Activated CD4-positive, alpha-beta T cell treated with anti-CD3 and anti-CD28 coated beads, Interleukin-2, amount 10 ng/mL, durations not matched to agents 24 days and 14 days (primary cell): ENCODE measurements around the gene UGT1A4. TPM values are rescaled to one million over a fixed set of nuclear protein-coding genes. Genes with fewer than 3 reads are reported as not detected.

Source experiments
- DNase-seq: peaks from one replicate; pipeline ENCODE4 v3.0.0; 2022
- H3K27ac Mint-ChIP-seq: one replicate; pipeline ENCODE4 v1.8.0; 2022; ENCODE audit warnings: mild to moderate bottlenecking, mixed read lengths
- H3K27me3 Mint-ChIP-seq: one replicate; pipeline ENCODE4 v1.8.0; 2022; ENCODE audit warnings: mixed read lengths
- H3K36me3 Mint-ChIP-seq: one replicate; pipeline ENCODE4 v1.8.0; 2022; ENCODE audit warnings: low read depth, mild to moderate bottlenecking, mixed read lengths
- H3K4me1 Mint-ChIP-seq: one replicate; pipeline ENCODE4 v1.8.0; 2021; ENCODE audit warnings: mixed read lengths
- H3K4me3 Mint-ChIP-seq: one replicate; pipeline ENCODE4 v1.8.0; 2022; ENCODE audit warnings: mild to moderate bottlenecking, moderate library complexity, mixed read lengths
- H3K9me3 Mint-ChIP-seq: one replicate; pipeline ENCODE4 v1.8.0; 2021; ENCODE audit warnings: mixed read lengths
- intact Hi-C: fragments of 100-400 bp; cut with micrococcal nuclease; formaldehyde crosslinking; loops from one replicate; pipeline ENCODE4 v1.15.1; 2023
- total RNA-seq: library from RNA; stranded (reverse); gene quantifications from 2 replicates; pipeline ENCODE4 v1.2.3, GENCODE V29; 2022

Gene UGT1A4
- total RNA-seq, 1 donor from 2014 or later, result not detected

DNA sequence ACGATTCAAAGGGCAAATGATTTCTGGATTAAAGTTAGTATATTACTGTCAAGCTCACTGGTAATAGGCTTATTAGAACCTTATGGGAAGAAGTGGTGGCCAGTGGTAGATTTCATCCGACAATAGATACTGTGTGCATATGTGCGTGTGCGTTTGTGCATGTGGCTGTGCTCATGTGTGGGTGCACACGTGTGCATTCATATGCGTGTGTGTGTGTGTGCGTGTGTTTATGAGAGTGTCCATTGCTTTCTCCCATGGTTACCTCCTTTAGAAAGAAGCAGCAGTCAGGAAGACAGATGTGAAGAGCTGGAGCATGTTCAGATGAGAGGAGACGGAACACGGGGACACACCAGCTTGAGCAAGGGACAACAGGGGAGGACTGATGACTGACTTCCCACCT lies 50.7 kb downstream of the UGT1A4 start:
- Mint-ChIP-seq H3K27ac (no peak overlapping the region), H3K9me3 (no peaks in the 10 kb centered on the region), H3K36me3 (no peaks in the 10 kb centered on the region), H3K4me3 (no peak overlapping the region), H3K27me3 (peaks cover 7% of the 10 kb centered on the region), H3K4me1 (peaks cover 3% of the 10 kb centered on the region)
- intact Hi-C loops, result no loop called here
- DNase-seq, result no peak

DNA sequence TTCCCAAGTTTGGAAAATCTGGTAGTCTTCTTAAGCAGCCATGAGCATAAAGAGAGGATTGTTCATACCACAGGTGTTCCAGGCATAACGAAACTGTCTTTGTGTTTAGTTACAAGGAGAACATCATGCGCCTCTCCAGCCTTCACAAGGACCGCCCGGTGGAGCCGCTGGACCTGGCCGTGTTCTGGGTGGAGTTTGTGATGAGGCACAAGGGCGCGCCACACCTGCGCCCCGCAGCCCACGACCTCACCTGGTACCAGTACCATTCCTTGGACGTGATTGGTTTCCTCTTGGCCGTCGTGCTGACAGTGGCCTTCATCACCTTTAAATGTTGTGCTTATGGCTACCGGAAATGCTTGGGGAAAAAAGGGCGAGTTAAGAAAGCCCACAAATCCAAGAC lies 53.6 kb downstream of the UGT1A4 start:
- no peaks in the 10 kb centered on the region for H3K36me3 Mint-ChIP-seq
- H3K27me3 Mint-ChIP-seq, result peaks cover 2% of the 10 kb centered on the region
- no peak for DNase-seq
- peaks cover 11% of the 10 kb centered on the region for H3K9me3 Mint-ChIP-seq
- H3K27ac Mint-ChIP-seq, result no peak overlapping the region
- H3K4me3 Mint-ChIP-seq, result no peak overlapping the region
- H3K4me1 Mint-ChIP-seq, result no peaks in the 10 kb centered on the region
- intact Hi-C loops, result no loop called here

DNA sequence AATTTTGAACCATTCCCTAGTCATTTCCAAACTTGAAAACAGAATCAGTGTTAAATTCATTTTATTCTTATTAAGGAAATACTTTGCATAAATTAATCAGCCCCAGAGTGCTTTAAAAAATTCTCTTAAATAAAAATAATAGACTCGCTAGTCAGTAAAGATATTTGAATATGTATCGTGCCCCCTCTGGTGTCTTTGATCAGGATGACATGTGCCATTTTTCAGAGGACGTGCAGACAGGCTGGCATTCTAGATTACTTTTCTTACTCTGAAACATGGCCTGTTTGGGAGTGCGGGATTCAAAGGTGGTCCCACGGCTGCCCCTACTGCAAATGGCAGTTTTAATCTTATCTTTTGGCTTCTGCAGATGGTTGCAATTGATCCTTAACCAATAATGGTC lies 54.0 kb downstream of the UGT1A4 start:
- DNase-seq, result no peak
- intact Hi-C loops, result no loop called here
- Mint-ChIP-seq H3K36me3 (no peaks in the 10 kb centered on the region), H3K27ac (no peak overlapping the region), H3K4me1 (no peaks in the 10 kb centered on the region), H3K27me3 (peaks cover 2% of the 10 kb centered on the region), H3K9me3 (peaks cover 11% of the 10 kb centered on the region), H3K4me3 (no peak overlapping the region)

DNA sequence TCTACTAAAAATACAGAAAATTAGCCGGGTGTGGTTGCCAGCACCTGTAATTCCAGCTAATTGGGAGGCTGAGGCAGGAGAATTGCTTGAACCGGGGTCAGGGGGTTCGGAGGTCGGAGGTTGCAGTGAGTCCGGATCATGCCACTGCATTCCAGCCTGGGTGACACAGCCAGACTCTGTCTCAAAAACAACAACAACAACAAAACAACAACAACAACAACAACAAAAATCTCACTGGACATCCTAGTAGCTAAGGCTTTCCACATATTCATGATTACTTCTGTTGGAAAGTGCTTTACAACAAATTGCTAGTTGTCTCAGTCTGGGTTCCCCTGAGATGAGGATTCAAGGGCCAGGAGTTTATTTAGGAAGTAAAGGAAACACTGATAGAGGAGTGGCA lies 55.3 kb downstream of the UGT1A4 start:
- H3K27ac Mint-ChIP-seq, result no peak overlapping the region
- H3K36me3 Mint-ChIP-seq, result no peaks in the 10 kb centered on the region
- H3K4me3 Mint-ChIP-seq, result no peak overlapping the region
- no peaks in the 10 kb centered on the region for H3K4me1 Mint-ChIP-seq
- H3K9me3 Mint-ChIP-seq, result peaks cover 16% of the 10 kb centered on the region
- DNase-seq, result no peak
- intact Hi-C loops, result no loop called here
- no peaks in the 10 kb centered on the region for H3K27me3 Mint-ChIP-seq

DNA sequence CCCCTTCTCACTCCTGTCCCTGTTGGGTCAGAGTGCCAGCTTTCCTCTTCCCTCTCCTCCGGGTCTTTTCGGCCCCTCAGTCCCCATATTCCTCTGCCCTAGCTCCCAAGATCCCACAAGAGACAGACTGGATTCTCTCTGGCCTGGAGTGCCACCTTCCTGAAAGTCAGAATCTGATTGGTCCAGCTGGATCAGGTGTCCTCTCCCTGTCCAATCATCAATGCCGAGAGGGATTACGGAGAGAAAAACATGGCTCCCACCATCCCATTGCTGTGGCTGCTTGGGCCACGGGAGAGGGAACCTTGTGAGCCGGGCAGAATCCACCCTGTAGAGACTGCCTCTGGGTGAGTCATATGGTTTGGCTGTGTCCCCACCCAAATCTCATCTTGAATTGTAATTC lies 56.9 kb downstream of the UGT1A4 start:
- no peak for DNase-seq
- Mint-ChIP-seq H3K9me3 (peaks cover 16% of the 10 kb centered on the region), H3K4me1 (no peaks in the 10 kb centered on the region), H3K36me3 (no peaks in the 10 kb centered on the region), H3K27ac (no peak overlapping the region), H3K4me3 (no peak overlapping the region), H3K27me3 (no peaks in the 10 kb centered on the region)
- intact Hi-C loops, result no loop called here

DNA sequence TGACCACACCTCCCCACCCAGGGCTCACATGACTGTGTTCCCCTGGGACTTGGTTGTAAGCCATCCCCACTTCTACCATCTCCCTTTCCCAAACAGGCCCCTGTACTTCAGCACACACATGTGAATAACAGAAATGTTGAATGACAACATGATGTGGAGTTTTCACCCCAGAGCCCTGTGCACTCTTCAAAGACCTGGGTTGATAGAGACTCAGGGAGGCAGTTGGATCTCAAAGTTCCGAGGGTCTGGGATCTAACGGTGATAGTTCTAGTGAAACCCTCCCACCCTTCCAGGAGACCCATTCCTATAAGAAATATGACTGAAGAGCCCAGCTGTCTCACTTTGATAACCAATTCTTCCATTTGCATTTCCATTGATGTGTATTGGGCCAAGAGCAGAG lies 59.5 kb downstream of the UGT1A4 start, which contains the start of gene MROH2A:
MROH2A (plus strand) TSS at position 301 of the 400 bp plus-strand sequence. CDS start 1,029 bp downstream, outside the sequence.
- peaks cover 10% of the 10 kb centered on the region for H3K27me3 Mint-ChIP-seq
- intact Hi-C loops, result no loop called here
- no peaks in the 10 kb centered on the region for H3K4me1 Mint-ChIP-seq
- DNase-seq, result no peak
- peaks cover 16% of the 10 kb centered on the region for H3K9me3 Mint-ChIP-seq
- H3K36me3 Mint-ChIP-seq, result no peaks in the 10 kb centered on the region
- H3K27ac Mint-ChIP-seq, result no peak within 1 kb of the TSS
- H3K4me3 Mint-ChIP-seq, result no peak within 1 kb of the TSS

DNA sequence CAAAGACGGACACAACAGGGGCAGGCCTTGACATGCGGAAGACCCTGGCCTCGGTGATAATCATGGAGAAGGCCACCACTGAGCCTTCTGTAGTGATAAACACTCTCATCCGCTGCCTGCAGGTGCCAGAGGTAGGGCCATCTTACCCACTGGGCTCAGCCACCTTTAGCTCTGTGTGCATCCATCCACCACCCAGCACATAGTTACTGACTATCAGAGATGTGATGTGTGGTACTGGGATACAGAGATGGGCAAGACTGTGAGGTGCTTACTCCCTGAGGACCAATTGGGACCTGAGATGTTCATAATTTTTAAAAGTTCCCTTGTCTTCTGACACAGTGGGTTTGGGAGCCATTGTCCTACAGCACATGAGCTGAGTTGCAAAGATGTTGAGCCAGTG lies 61.2 kb downstream of the UGT1A4 start:
- Mint-ChIP-seq H3K9me3 (peaks cover 16% of the 10 kb centered on the region), H3K27me3 (peaks cover 10% of the 10 kb centered on the region), H3K4me1 (no peaks in the 10 kb centered on the region), H3K27ac (no peak overlapping the region), H3K4me3 (no peak overlapping the region), H3K36me3 (no peaks in the 10 kb centered on the region)
- intact Hi-C loops, result no loop called here
- DNase-seq, result no peak

DNA sequence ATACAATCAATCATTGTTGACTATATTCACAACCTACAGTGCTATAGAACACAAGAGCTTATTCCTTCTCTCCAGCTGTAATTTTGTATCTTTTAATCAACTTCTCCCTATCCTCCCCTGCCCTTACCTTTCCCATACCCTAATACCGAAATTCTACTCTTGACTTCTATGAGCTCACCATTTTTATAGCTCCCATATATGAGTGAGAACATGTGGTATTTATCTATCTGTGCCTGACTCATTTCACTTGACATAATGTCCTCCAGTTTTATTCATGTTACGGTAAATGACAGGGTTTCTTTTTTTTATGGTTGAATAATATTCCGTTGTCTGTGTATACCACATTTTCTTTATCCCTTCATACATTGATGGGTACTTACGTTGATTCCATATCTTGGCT lies 62.2 kb downstream of the UGT1A4 start:
- Mint-ChIP-seq H3K36me3 (no peaks in the 10 kb centered on the region), H3K4me3 (no peak overlapping the region), H3K27me3 (peaks cover 10% of the 10 kb centered on the region), H3K4me1 (no peaks in the 10 kb centered on the region), H3K9me3 (peaks cover 12% of the 10 kb centered on the region), H3K27ac (no peak overlapping the region)
- intact Hi-C loops, result no loop called here
- DNase-seq, result no peak

DNA sequence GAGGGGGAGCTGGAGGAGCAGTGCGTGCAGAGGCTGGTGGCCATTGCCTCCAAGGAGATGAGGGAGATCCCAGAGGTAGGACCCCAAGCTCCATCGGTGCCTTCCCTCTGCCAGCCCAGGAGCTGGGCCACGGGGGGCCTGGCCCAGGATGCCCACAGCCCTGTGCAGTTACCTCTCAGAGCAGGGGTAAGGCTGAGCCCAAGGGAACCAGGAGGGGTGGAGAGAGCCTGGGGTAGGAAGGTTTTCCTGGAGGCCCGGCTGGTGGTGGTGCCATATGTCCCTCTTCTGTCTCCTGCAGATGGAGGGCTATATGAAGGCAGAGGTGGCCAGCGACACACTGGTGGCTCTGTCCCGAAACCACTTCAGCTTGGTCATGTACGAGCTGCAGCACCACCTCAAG lies 71.0 kb downstream of the UGT1A4 start:
- Mint-ChIP-seq H3K4me3 (no peak overlapping the region), H3K9me3 (no peaks in the 10 kb centered on the region), H3K4me1 (no peaks in the 10 kb centered on the region), H3K27me3 (no peaks in the 10 kb centered on the region), H3K36me3 (no peaks in the 10 kb centered on the region), H3K27ac (no peak overlapping the region)
- DNase-seq, result no peak
- intact Hi-C loops, result no loop called here

DNA sequence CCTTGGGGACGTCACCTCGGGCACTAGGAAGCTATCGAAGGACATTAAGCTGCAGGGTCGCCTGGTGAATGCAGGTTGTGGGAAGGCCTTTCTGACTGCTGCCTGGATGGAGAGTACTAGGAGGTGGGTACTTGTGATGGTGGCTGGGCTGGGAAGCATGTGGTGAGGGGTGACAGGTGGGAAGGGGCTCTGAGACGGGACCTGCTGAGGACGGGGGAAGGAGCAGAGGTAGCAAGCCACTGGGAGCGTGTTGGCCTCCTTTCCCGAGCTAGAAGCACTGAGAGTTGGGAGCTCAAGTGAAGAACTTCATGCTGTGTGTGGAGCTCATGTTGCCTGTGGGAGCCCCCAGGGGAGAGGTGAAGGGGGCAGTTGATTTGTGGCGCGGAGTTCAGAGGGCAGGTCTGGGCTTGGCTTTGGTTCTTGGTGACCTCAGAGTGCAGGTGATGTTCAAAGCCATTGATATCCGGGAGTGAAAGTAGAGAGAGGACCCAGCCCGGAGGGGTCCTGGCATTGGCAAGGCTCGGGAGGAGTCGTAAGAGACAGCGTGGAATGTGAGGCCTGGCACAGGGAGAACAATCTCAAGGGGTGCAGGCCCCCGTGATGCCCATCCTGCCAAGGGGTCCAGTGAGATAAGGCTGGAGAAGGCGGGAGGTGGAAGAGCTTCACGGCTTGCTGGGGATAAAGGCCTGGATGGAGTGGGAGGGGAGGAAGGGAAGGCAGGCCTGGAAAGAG lies 72.8 kb downstream of the UGT1A4 start:
- intact Hi-C loops, result no loop called here
- no peak overlapping the region for H3K27ac Mint-ChIP-seq
- no peaks in the 10 kb centered on the region for H3K4me1 Mint-ChIP-seq
- no peak for DNase-seq
- H3K4me3 Mint-ChIP-seq, result no peak overlapping the region
- no peaks in the 10 kb centered on the region for H3K36me3 Mint-ChIP-seq
- no peaks in the 10 kb centered on the region for H3K27me3 Mint-ChIP-seq
- no peaks in the 10 kb centered on the region for H3K9me3 Mint-ChIP-seq

DNA sequence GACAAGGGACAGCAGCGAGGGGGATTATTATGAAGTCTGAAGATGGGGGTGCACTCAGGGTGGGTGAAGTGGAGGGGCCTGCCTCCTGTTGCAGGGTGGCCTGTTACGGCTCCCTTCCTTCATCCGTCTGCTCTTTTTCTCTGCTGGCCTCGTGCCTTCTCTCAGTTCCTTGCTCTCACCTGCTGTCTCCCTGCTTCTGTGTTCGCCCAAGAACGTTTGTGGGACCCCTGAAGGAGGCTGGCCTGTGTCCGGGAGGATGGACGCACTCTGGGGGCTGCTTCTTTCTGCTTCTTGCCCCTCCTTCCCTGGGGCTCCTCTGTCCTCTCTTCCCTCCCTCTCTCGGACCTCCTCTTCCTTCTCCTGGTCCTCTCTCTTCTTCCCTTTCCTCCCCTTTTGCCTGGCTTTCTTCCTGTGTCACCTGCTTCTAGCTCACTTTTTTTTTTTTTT lies 73.4 kb downstream of the UGT1A4 start:
- Mint-ChIP-seq H3K36me3 (no peaks in the 10 kb centered on the region), H3K9me3 (no peaks in the 10 kb centered on the region), H3K4me3 (no peak overlapping the region), H3K27ac (no peak overlapping the region), H3K27me3 (no peaks in the 10 kb centered on the region), H3K4me1 (no peaks in the 10 kb centered on the region)
- DNase-seq, result no peak
- intact Hi-C loops, result no loop called here

DNA sequence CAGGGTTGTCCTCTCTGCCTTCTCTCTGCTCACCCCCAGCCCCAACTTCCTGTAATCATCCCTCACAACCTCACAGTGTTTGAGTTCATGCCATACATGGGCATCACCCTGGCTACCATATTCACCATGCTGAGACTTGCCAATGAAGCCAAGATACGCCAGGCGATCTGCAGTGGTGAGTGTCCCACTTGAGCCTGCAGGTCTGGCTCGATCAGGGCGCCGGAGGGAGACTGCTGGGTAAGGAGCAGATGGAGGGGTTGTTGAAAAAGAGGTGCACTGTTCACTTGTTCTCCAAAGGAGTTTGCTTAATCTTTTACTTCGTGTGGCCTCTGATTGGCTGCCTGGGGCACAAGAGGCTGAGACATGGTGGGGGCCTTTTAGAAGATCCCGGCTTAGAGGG lies 74.2 kb downstream of the UGT1A4 start:
- intact Hi-C loops, result no loop called here
- Mint-ChIP-seq H3K36me3 (no peaks in the 10 kb centered on the region), H3K4me3 (no peak overlapping the region), H3K27me3 (no peaks in the 10 kb centered on the region), H3K4me1 (no peaks in the 10 kb centered on the region), H3K9me3 (no peaks in the 10 kb centered on the region), H3K27ac (no peak overlapping the region)
- DNase-seq, result no peak

DNA sequence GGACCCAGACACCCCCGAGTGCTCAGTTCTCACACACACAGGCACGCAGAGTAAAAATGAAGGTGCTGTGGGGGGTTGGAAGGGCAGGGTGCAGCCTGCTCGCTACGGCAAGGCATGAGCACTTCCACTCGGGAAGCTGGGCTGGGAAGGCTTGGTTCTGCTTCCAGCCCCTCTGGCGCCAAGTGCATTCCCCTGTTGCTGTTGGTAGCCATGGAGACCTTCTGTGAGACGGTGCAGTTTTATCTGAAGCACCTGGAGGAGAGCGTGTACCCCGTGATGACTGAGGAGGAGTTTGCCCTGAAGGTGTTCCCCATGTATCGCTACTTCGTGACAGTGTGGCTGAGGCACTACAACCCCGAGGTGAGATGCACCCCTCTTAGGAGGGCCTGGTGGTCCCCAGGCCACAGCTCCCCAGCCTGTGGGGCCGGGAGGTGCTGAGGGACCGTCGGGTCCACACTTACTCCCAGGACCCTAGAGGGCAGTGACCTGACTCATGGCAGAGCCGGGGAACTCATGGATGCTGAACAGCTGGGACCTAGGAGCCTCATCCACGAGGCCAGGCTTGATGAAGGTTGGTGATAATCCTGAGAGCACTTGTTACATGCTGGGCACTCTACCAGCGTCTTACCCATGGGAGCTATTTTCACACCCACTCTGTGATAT lies 75.1 kb downstream of the UGT1A4 start:
- intact Hi-C loops, result no loop called here
- H3K9me3 Mint-ChIP-seq, result no peaks in the 10 kb centered on the region
- H3K36me3 Mint-ChIP-seq, result no peaks in the 10 kb centered on the region
- no peaks in the 10 kb centered on the region for H3K27me3 Mint-ChIP-seq
- H3K4me3 Mint-ChIP-seq, result no peak overlapping the region
- H3K4me1 Mint-ChIP-seq, result no peaks in the 10 kb centered on the region
- H3K27ac Mint-ChIP-seq, result no peak overlapping the region
- no peak for DNase-seq

DNA sequence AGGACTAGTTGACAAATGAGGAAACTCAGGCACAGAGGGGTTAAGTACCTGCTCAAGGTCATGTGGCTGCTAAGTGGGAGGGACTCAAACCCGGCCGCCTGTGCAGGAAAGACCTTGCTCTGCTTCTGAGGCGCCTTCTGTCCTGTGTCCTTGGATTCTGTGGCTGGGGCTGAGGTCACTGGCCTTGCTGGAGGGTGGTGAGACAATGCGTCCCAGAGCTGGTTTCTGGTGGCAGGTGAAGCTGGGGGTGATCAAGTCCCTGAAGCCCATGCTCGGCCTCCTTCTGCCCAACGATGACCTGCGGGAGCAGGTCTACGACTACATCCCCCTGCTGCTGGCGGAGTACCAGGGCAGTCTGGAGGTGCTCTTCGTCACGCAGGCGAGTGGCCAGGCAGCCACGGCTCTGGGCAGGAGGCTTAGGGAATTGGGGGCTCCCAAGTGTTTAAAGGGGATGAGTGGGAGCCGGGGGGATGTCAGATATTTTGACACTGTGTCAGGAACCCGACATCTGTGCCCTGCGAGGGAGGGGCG lies 75.7 kb downstream of the UGT1A4 start:
- no peaks in the 10 kb centered on the region for H3K4me1 Mint-ChIP-seq
- no peaks in the 10 kb centered on the region for H3K27me3 Mint-ChIP-seq
- no peak for DNase-seq
- intact Hi-C loops, result no loop called here
- H3K4me3 Mint-ChIP-seq, result no peak overlapping the region
- no peaks in the 10 kb centered on the region for H3K9me3 Mint-ChIP-seq
- no peaks in the 10 kb centered on the region for H3K36me3 Mint-ChIP-seq
- H3K27ac Mint-ChIP-seq, result no peak overlapping the region
